K562 (cell line): ENCODE results near the gene EEFSEC. TPM values are rescaled to one million over a fixed set of nuclear protein-coding genes. Genes with fewer than 3 reads are reported as not detected.

Source experiments
- ATAC-seq: fragments of 200-7000 bp; cut with Tn5 transposase; 3 replicates; pipeline ENCODE4 v1.9.1; 2020; ENCODE audit warnings: moderate library complexity
- BruUV-seq: library from RNA; stranded (reverse); fragments of 400-500 nt; replicated peaks from 2 replicates; lab custom pipeline; 2021; lab: Mats Ljungman, UMichigan
- CTCF ChIA-PET: fragments of 300-600 bp; formaldehyde crosslinking; extraction: SDS; loops from one replicate; lab custom pipeline; 2021; ENCODE audit warnings: low intra/inter-chr PET ratio; lab: Yijun Ruan, JAX
- POLR2A ChIA-PET: fragments of 300-600, 350-650 bp; sonication (Branson Sonifier 250); formaldehyde crosslinking; extraction: SDS; loops from one replicate; lab custom pipeline; 2021; ENCODE audit warnings: antibody characterized with exemption, inconsistent platforms; lab: Yijun Ruan, JAX
- DNase-seq, 4 experiments: peaks; one replicate each; pipeline versions ENCODE4 v3.0.0 to v3.0.0-alpha.2; 2011 to 2018; ENCODE audit warnings: low spot score in 3 of 4, mixed read lengths in 3 of 4; ENCODE audit errors: extremely low read depth in 1 of 4
- FAIRE-seq: peaks from 2 replicates; lab custom pipeline; 2011; peaks lifted over from hg19 to GRCh38; lab: Jason Lieb, UNC
- H2AFZ ChIP-seq: 2 replicates; pipeline ENCODE4 v1.6.0; 2011; ENCODE audit warnings: low read depth, low read length, control low read depth, inconsistent platforms
- H3K27ac ChIP-seq: fragments of 200-600 bp; 3 replicates; pipeline ENCODE4 v1.8.0; 2011; ENCODE audit warnings: low read depth, mild to moderate bottlenecking, control low read depth, inconsistent platforms, low read length, moderate library complexity, mixed read lengths; ENCODE audit errors: extremely low read depth
- H3K27me3 ChIP-seq, 2 experiments: fragments of 300-600 bp in 1 of 2; 2 replicates in 1 of 2; 3 replicates in 1 of 2; pipeline versions ENCODE4 v1.6.0 to v1.8.0; 2011; ENCODE audit warnings: inconsistent platforms in 2 of 2, low read length in 2 of 2, mild to moderate bottlenecking in 1 of 2, mixed read lengths in 1 of 2, moderate library complexity in 1 of 2; ENCODE audit not compliant: control insufficient read depth in 2 of 2, insufficient read depth in 2 of 2
- H3K36me3 ChIP-seq: fragments of 300-600 bp; 3 replicates; pipeline ENCODE4 v1.8.0; 2011; ENCODE audit warnings: mild to moderate bottlenecking, low read length, inconsistent platforms; ENCODE audit not compliant: control insufficient read depth, insufficient read depth
- H3K4me1 ChIP-seq, 2 experiments: fragments of 200-600 bp in 1 of 2; replicated peaks in 1 of 2; 2 replicates in 1 of 2; 3 replicates in 1 of 2; pipeline versions ENCODE4 v1.5.1 to v1.8.0; 2011; ENCODE audit warnings: inconsistent platforms in 2 of 2, low read length in 2 of 2, mild to moderate bottlenecking in 1 of 2, mixed read lengths in 1 of 2, moderate library complexity in 1 of 2; ENCODE audit not compliant: control insufficient read depth in 2 of 2, insufficient read depth in 2 of 2
- H3K4me2 ChIP-seq: 2 replicates; pipeline ENCODE4 v1.6.1; 2011; ENCODE audit warnings: low read length, control low read depth, inconsistent platforms, mixed read lengths; ENCODE audit not compliant: insufficient read depth
- H3K4me3 ChIP-seq: fragments of 200-600 bp; sonication (generic), shearing (Covaris generic); 2 replicates; pipeline ENCODE4 v1.5.1; 2016; ENCODE audit warnings: control low read depth, inconsistent platforms
- H3K79me2 ChIP-seq: fragments of 200-600 bp; 3 replicates; pipeline ENCODE4 v1.8.0; 2011; ENCODE audit warnings: low read length, inconsistent platforms; ENCODE audit not compliant: control insufficient read depth, insufficient read depth
- H3K9ac ChIP-seq, 2 experiments: 2 replicates each; pipeline versions ENCODE4 v1.6.0 to v1.6.1; 2011; ENCODE audit warnings: low read depth in 2 of 2, low read length in 2 of 2, control low read depth in 1 of 2, inconsistent platforms in 1 of 2, mild to moderate bottlenecking in 1 of 2, mixed read lengths in 1 of 2; ENCODE audit not compliant: insufficient read depth in 1 of 2
- H3K9me1 ChIP-seq: one replicate; pipeline ENCODE4 v1.6.0; 2011; ENCODE audit warnings: inconsistent platforms, mild to moderate bottlenecking, low read length, moderate library complexity; ENCODE audit not compliant: control insufficient read depth, insufficient read depth
- H3K9me3 ChIP-seq: replicated peaks from 2 replicates; pipeline ENCODE4 v1.5.1; 2011; ENCODE audit warnings: low read depth, low read length, inconsistent platforms; ENCODE audit not compliant: control insufficient read depth, insufficient read depth
- H4K20me1 ChIP-seq: replicated peaks from 2 replicates; pipeline ENCODE4 v1.6.1; 2011; ENCODE audit warnings: low read length, inconsistent platforms, mixed read lengths; ENCODE audit not compliant: control insufficient read depth, insufficient read depth
- CTBP1 ChIP-seq: fragments of 450-650 bp; IDR thresholded peaks from 2 replicates; pipeline ENCODE4 v1.6.1; 2016; ENCODE audit warnings: borderline replicate concordance
- ETV6 ChIP-seq, 3 experiments: fragments of 150-350 bp in 1 of 3; sonication (generic) in 1 of 3; formaldehyde crosslinking in 1 of 3; IDR thresholded peaks; 2 replicates each; pipeline versions ENCODE4 v1.6.1 to v1.8.0; 2014 to 2022; ENCODE audit warnings: borderline replicate concordance in 2 of 3, low read depth in 2 of 3, antibody characterized with exemption in 1 of 3, low read length in 1 of 3, mild to moderate bottlenecking in 1 of 3, missing genetic modification reagents in 1 of 3
- GABPB2 ChIP-seq: fragments of 250-450 bp; sonication (Bioruptor Pico); conservative IDR thresholded peaks from 2 replicates; pipeline ENCODE4 v1.5.1; 2021; ENCODE audit warnings: mild to moderate bottlenecking
- HNRNPH1 ChIP-seq: fragments of 200-400 bp; formaldehyde crosslinking; optimal IDR thresholded peaks from 2 replicates; pipeline ENCODE3; 2017; ENCODE audit warnings: low read depth, mild to moderate bottlenecking, low read length, moderate library complexity
- KLF13 ChIP-seq: fragments of 450-650 bp; IDR thresholded peaks from 2 replicates; pipeline ENCODE4 v1.6.1; 2016; ENCODE audit warnings: missing genetic modification characterization, low read depth, mild to moderate bottlenecking, missing compliant biosample characterization, moderate library complexity, borderline replicate concordance
- MEF2D ChIP-seq: conservative IDR thresholded peaks from 2 replicates; pipeline ENCODE4 v1.6.1; 2016; ENCODE audit warnings: low read depth, missing genetic modification characterization, missing compliant biosample characterization
- SRF ChIP-seq, 2 experiments: fragments of 250-450, 450-650 bp in 1 of 2; sonication (Bioruptor Pico) in 1 of 2; sonication (generic) in 1 of 2; formaldehyde crosslinking; IDR thresholded peaks; 2 replicates each; pipeline versions ENCODE4 v1.5.0 to v1.5.1; 2020 to 2022; ENCODE audit warnings: mild to moderate bottlenecking in 1 of 2, missing genetic modification reagents in 1 of 2
- SRSF3 ChIP-seq: fragments of 200-400 bp; formaldehyde crosslinking; IDR thresholded peaks from 2 replicates; pipeline ENCODE4 v1.6.1; 2016; ENCODE audit warnings: mild to moderate bottlenecking, low read length, moderate library complexity; ENCODE audit not compliant: insufficient read depth
- WGBS: fragments of 100-300 bp; shearing (Covaris generic); methylation state at CpG from one replicate; pipeline ENCODE4 v1.1.6; 2016; ENCODE audit warnings: low coverage, mixed read lengths; ENCODE audit not compliant: insufficient coverage; ENCODE audit errors: missing lambda C conversion rate; 5-methylcytosine and 5-hydroxymethylcytosine counted together
- in situ Hi-C: fragments of 300-500 bp; cut with MboI; formaldehyde crosslinking; loops from 4 replicates; pipeline ENCODE4 v1.15.0; 2018; ENCODE audit warnings: inconsistent platforms, mixed read lengths
- intact Hi-C: fragments of 100-400 bp; cut with micrococcal nuclease; formaldehyde crosslinking; loops from 2 replicates; pipeline ENCODE4 v1.14.2; 2022
- polyA plus RNA-seq, 8 experiments: library from polyadenylated mRNA; depleted of rRNA in 4 of 8; stranded (reverse) in 5 of 8; unstranded in 3 of 8; fragments of >200 nt; fragmentation: Nextera tagmentation in 2 of 8; fragmentation: Illumina TruSeq in 1 of 8; extraction: Ambion mirVana in 2 of 8; extraction: Trizol in 1 of 8; gene quantifications; 2 replicates each; pipeline versions ENCODE4 v1.2.1 to v1.2.3, GENCODE V29; 2011 to 2014; ENCODE audit warnings: inconsistent platforms in 1 of 8, missing spikeins in 1 of 8
- total RNA-seq, 7 experiments: library from RNA; depleted of rRNA in 6 of 7; stranded (reverse); fragments of >200 nt in 6 of 7; fragmentation: Illumina TruSeq in 2 of 7; extraction: Trizol in 2 of 7; gene quantifications; 2 replicates each; pipeline versions ENCODE4 v1.2.1 to v1.2.3, GENCODE V29; 2011 to 2021; ENCODE audit warnings: low replicate concordance in 1 of 7
- TF ChIP-seq, protein P1 (sequence below): IDR thresholded peaks from 2 replicates; pipeline ENCODE4 v1.6.1; 2016; ENCODE audit warnings: missing genetic modification characterization, missing compliant biosample characterization

EEFSEC gene
- total and polyA plus RNA-seq, 9 of the 15 experiments (the other 6 are each of a cell fraction or from before 2014, with no cell fraction given): 0.35 to 11.8 (median 7.7) TPM

- H2AFZ ChIP-seq: no peak overlapping the region
- H3K9me3 ChIP-seq: no peaks in the 10 kb centered on the region
- DNase-seq (no peak), FAIRE-seq (no peak), ATAC-seq (no peak)
- ChIA-PET CTCF (no interaction called here), POLR2A (no interaction called here)
- intact Hi-C loops (no loop called here), in situ Hi-C loops (no loop called here)
- BruUV-seq: no TSS peak
- H3K27ac ChIP-seq: peak overlapping the region; percentile 66; the same call in 2 of the 3 replicates
- H3K79me2 ChIP-seq: peaks cover 2% of the 10 kb centered on the region; the same call in 1 of the 3 replicates
- WGBS: 42% methylated on average over 2 of the region's 2 CpGs
- no peak overlapping the region for H3K4me3 ChIP-seq
- TF ChIP-seq, protein P1, sequence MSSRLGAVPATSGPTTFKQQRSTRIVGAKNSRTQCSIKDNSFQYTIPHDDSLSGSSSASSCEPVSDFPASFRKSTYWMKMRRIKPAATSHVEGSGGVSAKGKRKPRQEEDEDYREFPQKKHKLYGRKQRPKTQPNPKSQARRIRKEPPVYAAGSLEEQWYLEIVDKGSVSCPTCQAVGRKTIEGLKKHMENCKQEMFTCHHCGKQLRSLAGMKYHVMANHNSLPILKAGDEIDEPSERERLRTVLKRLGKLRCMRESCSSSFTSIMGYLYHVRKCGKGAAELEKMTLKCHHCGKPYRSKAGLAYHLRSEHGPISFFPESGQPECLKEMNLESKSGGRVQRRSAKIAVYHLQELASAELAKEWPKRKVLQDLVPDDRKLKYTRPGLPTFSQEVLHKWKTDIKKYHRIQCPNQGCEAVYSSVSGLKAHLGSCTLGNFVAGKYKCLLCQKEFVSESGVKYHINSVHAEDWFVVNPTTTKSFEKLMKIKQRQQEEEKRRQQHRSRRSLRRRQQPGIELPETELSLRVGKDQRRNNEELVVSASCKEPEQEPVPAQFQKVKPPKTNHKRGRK (tag): no peak
- TF ChIP-seq HNRNPH1 (no peak), CTBP1 (no peak), ETV6 (IDR thresholded peaks at IDR 0.05; ENCODE audit: borderline replicate concordance in 1 of 2, low read depth in 2 of 2, low read length in 1 of 2) (no peak), ETV6 (CRISPR knock-in tag; IDR thresholded peaks at IDR 0.05; ENCODE audit: borderline replicate concordance) (no peak), MEF2D (tag) (no peak), GABPB2 (CRISPR knock-in tag) (no peak), KLF13 (tag) (no peak), SRF (CRISPR knock-in tag; IDR thresholded peaks at IDR 0.05) (no peak), SRSF3 (no peak)
- H3K27me3 ChIP-seq: no peaks in the 10 kb centered on the region
- no peak overlapping the region for H3K4me2 ChIP-seq
- peaks cover 39 to 42% of the 10 kb centered on the region in 2 experiments for H3K4me1 ChIP-seq
- H3K9ac ChIP-seq: peak overlapping the region in 1 of 2 experiments; percentile 50; a peak in 1 of 4 replicates
- H4K20me1 ChIP-seq: no peaks in the 10 kb centered on the region
- peaks cover 2% of the 10 kb centered on the region for H3K9me1 ChIP-seq
- H3K36me3 ChIP-seq: peaks cover 9% of the 10 kb centered on the region; the same call in 2 of the 3 replicates
Measured at GRCh38 chr3:128340198-128340903, 187.1 kb downstream of the EEFSEC start.
